Amniotic stem cell (primary cell): ENCODE results near the gene SELENON.

ENCODE experiments used
- DNase-seq: peaks from one replicate; lab custom pipeline; 2025; lab: John Stamatoyannopoulos, UW

Gene SELENON

GRCh38 chr1:25795211-25795610 is 4.8 kb upstream of the SELENON start:
- no peak for DNase-seq

- DNase-seq = no peak
These were observed 3.8 kb upstream of the SELENON start for GRCh38 chr1:25795946-25796810.

- DNase-seq = peak; percentile 51
These were observed 3.1 kb upstream of the SELENON start for GRCh38 chr1:25796811-25797458.

GRCh38 chr1:25797939-25798338 is 2.1 kb upstream of the SELENON start:
- no peak for DNase-seq

GRCh38 chr1:25798666-25799351 is 1.2 kb upstream of the SELENON start:
- DNase-seq = no peak

GRCh38 chr1:25799352-25799934 is 550 bp upstream of the SELENON start:
- no peak for DNase-seq

GRCh38 chr1:25800703-25801377 is 847 bp downstream of the SELENON start:
- no peak for DNase-seq

GRCh38 chr1:25802915-25803314 is 2.9 kb downstream of the SELENON start:
- DNase-seq = no peak

- DNase-seq = no peak
These were observed 3.4 kb downstream of the SELENON start for GRCh38 chr1:25803368-25803767.

GRCh38 chr1:25804244-25804963 is 4.4 kb downstream of the SELENON start:
- DNase-seq = no peak

GRCh38 chr1:25804964-25805862 is 5.2 kb downstream of the SELENON start:
- no peak for DNase-seq

- no peak for DNase-seq
These were observed 5.9 kb downstream of the SELENON start for GRCh38 chr1:25805863-25806225.

- no peak for DNase-seq
These were observed 6.4 kb downstream of the SELENON start for GRCh38 chr1:25806418-25806817.

GRCh38 chr1:25807480-25808390 is 7.7 kb downstream of the SELENON start:
- no peak for DNase-seq

GRCh38 chr1:25808481-25809244 is 8.7 kb downstream of the SELENON start:
- DNase-seq = no peak

GRCh38 chr1:25809283-25809926 is 9.4 kb downstream of the SELENON start:
- no peak for DNase-seq

GRCh38 chr1:25809929-25810328 is 9.9 kb downstream of the SELENON start:
- DNase-seq = no peak
